ENCODE data around the gene CNR2. TPM values are rescaled to one million over a fixed set of nuclear protein-coding genes. Genes with fewer than 3 reads are reported as not detected.
"Not testable (repeated sequence)": the region's sequence is repeated elsewhere in the genome, so short reads cannot be mapped to it uniquely, and the experiment has no call there.

CNR2 gene
- total RNA-seq, 1 experiment from 2014 or later, result not detected

DNA sequence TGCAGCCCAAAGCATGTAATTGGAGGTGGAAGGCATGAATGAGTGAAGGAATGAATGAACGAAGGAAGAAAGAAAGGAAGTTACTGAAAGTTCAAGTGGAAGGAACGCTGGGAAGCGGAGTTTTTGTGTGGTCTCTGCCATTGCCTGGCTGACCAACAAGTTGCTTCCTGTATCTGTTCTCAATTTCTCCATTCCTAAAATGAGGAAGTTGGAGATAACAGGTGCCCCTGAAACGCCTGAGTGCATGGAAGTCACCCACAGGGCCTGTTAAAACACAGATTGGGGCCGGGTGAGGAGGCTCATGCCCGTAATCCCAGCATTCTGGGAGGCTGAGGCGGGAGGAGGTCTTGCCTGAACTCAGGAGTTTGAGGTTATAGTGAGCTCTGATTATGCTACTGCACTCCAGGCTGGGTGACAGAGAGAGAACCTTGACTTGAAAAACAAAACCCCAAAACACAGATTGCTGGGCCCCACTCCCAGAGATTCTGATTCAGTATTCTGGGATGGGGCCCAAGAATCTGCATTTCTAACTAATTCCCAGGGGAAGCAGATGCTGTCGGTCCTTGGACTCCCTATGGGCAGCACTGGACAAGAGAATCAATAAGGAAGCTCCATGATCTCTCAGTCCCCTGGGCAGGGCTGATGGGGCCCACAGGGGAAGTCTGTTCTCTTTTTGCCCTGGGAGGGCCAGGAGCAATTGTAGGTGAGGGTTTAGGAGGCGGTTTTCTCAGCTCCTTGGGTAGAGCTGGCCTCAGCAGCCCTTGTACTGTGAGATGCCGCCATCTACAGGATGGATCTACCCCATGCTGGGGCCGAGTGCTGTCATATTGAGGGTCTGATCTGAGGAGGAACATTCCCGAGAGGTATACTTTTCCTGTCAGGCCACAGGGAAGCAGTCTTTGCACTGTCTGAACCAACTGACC, 3.3 kb upstream of the CNR2 start:
- peak; percentile 95 for DNase-seq (ENCODE audit: low spot score)

DNA sequence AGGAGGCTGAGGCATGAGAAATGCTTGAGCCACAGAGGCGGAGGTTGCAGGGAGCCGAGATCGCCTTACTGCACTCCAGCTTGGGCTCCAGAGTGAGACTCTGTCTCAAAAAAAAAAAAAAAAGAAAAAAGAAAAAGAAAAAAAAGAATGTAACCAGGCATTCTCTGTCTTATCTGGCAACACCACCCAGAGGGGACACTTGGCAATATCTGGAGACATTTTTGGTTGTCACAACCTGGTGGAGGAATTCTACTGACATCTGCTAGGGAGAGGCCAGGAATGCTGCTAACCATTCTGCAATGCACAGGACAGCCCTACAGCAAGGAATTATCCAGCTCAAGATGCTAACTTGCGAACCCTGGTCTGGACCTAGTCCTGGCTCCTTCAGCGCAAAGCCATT, 2.3 kb upstream of the CNR2 start:
- DNase-seq (ENCODE audit: low spot score), result no peak

DNA sequence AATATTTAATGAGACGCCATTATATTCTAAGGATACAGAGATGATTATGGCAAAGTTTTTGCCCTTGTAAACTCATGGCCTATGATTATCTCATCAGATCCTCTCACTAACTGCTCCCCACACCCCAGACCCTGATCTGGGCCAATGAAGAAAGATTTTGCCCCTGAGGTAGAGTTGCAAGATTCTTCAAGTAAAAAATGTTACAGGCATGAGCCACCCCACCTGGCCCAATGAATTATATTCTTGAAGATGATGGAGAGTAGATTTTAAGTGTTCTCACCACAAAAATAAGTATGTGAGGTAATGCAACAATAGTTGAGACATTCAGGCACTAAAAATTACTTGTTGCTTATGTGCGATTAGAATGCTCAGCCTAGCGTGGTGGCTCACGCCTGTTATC, 1.8 kb upstream of the CNR2 start:
- no peak for DNase-seq (ENCODE audit: low spot score)

GRCh38 chr1:23911921-23912320, 1.2 kb downstream of the CNR2 start:
- DNase-seq (ENCODE audit: low spot score), result no peak

DNA sequence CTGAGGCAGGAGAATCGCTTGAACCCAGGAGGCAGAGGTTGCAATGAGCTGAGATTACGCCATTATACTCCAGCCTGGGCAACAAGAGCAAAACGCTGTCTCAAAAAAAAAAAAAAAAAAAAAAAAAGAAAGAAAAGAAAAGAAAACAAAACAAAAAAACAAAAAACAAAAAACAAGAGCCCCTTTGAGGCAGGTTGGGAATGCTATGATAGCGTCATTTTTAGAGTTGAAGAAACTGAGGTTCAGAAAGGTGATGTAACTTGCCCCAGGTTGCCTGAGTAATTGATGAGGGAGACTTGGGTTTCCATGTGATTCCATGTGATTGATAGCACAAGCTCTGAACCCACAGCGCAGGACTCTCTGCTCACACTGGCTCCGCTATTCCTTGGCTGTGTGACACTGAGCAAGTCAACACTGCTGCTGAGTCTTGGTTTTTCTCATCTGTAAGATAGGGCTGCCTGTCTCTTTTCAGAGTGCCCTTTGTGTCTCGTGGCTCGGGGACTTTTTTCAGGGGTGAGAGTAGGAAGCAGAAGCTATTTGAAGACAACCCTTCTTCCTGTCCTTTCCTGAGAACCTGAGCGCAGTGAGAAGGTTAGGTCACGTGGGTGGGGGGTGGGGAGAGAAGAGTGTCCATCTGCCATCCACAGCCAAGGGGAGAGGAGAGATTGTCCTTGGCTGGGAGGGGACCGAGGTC, 2.5 kb downstream of the CNR2 start:
- DNase-seq (ENCODE audit: low spot score), result no peak

- DNase-seq (ENCODE audit: low spot score), result no peak
Measured at GRCh38 chr1:23910144-23910543, 3.0 kb downstream of the CNR2 start.

DNA sequence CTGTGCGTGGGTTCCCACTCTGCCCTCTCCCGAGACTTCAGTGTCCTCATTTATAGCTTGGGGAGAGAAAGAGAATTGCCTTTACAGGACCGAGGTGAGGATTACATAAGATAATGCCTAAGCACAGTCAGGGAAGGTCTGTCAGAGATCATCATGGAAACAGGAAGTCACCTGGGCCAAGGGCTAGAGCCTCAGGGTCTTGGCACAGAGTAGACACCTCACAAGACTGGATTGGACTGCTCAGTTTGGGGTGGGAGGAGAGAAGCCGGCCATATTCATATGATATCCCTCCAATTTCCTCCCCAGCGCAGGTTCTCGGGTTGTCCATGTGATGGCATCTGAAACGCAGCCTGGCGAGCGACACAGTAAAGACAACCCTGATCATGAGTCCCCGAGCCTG, 3.8 kb downstream of the CNR2 start:
- no peak for DNase-seq (ENCODE audit: low spot score)

DNA sequence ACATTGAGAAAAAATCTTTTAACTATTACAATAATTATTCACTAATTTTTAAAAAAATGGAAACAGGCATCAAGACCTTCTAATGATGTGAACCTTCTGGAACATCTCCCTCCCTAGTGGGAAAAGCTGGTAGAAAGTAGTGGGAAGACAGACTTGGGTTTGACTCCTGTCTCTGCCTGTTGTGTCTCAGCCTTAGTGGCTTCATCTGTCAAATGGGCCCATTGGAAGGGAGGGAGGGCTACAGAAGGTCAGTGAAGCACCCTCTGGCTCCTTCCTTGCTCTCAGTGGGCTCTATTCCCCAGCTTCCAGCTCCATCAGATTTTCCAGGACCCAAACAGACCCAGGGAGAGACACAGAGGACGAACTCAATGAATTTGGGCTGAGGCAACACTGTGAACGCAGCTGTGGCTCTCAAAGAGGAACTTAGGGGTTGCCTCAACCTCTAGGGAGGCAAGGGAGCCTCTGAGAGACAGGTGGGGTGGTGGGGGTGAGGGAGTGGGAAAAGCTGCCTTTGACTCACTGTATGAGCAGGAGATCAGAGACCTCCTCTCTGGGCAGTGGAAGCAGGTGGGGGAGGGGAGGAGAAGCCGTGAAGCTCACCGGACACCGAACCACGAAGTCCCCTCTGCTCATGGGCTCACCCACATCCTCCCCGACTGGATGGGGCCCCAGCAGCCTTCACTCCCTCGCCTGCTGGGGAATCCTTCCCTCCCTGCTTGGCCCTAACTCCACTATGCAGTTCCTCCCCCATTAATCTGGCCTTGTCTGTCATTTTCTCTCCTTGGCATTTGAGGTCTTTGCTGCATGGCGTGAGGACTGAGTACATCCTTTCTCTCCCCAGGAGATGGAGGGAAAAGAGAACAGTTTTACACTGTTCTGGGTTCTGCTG, 4.5 kb downstream of the CNR2 start:
- no peak for DNase-seq (ENCODE audit: low spot score)

DNA sequence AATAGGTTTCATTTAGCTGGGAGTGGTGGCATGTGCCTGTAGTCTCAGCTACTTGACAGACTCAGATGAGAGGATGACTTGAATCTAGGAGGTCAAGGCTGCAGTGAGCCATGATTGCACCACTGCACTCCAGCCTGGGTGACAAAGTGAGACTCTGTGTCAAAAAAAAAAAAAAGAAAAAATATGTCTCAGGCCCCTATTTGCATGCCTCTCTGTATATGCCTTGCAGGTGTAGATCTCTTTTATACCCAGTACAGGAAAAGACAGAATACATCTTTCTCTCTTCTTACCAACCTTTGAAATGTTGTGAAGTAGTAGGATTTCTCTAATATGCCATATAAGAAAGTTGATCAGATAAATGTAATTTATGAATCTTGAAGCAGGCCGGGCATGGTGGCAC, 6.4 kb downstream of the CNR2 start:
- no peak for DNase-seq (ENCODE audit: low spot score)

GRCh38 chr1:23905461-23906025, 7.6 kb downstream of the CNR2 start:
- no peak for DNase-seq (ENCODE audit: low spot score)

- no peak for DNase-seq (ENCODE audit: low spot score)
Measured at GRCh38 chr1:23904748-23905357, 8.3 kb downstream of the CNR2 start.

- DNase-seq (ENCODE audit: low spot score), result no peak
Measured at GRCh38 chr1:23903754-23904153, 9.4 kb downstream of the CNR2 start.

GRCh38 chr1:23902321-23903278, 10.6 kb downstream of the CNR2 start:
- no peak for DNase-seq (ENCODE audit: low spot score)

DNA sequence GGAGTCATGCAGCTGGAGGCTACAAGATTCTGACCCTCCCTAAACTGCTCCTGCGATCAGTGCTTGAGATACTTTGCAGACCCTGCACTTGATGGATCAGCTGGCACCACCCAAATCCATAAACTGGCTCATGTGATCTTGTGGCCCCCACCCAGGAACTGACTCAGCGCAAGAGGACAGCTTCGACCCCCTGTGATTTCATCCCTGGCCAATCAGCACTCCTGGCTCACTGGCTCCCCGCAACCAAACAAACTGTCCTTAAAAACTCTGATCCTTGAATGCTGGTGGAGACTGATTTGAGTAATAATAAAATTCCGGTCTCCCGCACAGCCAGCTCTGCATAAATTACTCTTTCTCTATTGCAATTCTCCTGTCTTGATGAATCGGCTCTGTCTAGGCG, 13.1 kb downstream of the CNR2 start:
- not testable (repeated sequence) for DNase-seq (ENCODE audit: low spot score)

GRCh38 chr1:23899070-23899469, 14.1 kb downstream of the CNR2 start:
- DNase-seq (ENCODE audit: low spot score), result no peak

- DNase-seq (ENCODE audit: low spot score), result no peak
Measured at GRCh38 chr1:23897083-23897482, 16.1 kb downstream of the CNR2 start.

DNA sequence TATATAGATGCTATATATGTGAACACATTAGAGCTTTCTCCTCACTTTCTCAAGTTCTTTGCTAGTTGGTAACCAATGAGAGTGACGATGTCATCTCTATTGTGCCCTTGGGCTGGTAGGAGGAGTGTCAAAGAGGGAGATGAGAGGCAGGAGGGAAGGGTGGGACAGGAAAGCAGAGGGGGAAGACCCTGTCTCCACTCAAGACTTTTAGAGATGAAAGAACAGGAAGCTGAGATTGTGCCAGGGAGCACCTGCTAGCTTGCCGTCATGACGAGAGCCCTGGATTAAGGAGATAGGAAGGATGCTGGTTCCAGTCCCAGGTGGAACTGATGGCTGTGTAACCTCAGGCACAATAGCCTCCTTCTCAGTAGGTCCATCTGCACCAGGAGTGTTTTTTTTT, 16.7 kb downstream of the CNR2 start:
- DNase-seq (ENCODE audit: low spot score), result no peak

DNA sequence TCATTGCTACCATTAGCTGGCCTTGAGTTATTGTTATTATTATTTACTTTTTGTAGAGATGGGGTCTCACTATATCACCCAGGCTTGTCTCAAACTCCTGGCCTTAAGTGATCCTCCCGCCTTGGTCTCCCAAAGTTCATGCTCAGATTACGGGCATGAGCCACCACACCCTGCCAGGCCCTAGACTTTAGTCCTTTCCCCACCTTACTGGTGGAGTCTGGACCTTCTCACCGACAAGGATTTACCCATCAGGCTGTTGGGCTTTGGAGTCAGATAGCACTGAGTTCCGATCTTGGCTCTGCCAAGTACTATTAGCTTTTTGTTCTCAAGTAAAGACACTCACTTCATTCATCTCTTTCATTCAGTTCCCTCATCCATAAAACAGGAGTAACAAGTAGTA, 17.2 kb downstream of the CNR2 start:
- no peak for DNase-seq (ENCODE audit: low spot score)

DNA sequence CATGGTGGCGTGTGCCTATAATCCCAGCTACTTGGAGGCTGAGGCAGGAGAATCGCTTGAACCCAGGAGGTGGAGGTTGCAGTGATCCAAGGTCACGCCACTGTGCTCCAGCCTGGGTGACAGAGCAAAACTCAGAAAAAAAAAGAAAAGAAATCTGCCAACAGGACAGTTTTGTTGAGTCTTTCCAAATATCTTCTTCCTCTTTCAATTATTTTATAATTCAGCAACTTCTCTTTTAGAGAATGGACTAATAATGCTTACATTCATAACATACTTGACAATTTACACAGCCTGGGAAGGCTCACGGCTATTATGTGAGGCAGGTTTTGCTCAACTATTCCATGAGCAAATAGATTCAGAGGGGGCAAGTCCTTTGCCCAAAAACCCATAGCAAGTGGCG, 18.1 kb downstream of the CNR2 start:
- no peak for DNase-seq (ENCODE audit: low spot score)

DNA sequence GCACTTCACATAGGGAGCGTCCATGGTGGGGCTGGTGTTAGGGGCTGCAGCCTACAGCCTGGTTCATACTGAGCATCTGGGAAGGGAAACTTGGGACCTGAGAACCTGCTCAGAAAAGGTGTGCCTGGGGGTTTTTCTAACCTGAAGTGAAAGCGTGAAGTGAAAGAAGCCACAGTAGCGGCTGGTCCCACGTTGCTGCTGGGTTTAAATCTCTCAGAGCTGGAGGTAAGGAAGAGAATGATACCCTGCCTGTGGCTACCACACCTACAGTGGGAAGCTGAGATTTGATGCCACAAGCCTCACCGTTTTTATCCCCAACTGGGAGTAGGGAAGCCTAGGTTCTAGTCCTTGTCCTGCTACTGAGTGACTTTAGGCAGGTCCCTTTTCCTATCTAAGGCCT, 24.1 kb downstream of the CNR2 start:
- DNase-seq (ENCODE audit: low spot score), result no peak
